Measurements from ENCODE around the gene YEATS2. TPM values are rescaled to one million over a fixed set of nuclear protein-coding genes. Genes with fewer than 3 reads are reported as not detected.
A peak's percentile ranks its signal among the peaks of the same experiment; 100 is the strongest.

Gene YEATS2
- total and polyA plus RNA-seq, 2 donors (not counting 3 experiments of a cell fraction or from before 2014, with no cell fraction given), result 30.2 to 59.9 TPM

- FAIRE-seq (peak; percentile 69), DNase-seq (ENCODE audit: low read depth, low spot score) (peak; percentile 41)
- H2AFZ ChIP-seq (ENCODE audit: low read depth, low read length), result no peak overlapping the region
- H4K20me1 ChIP-seq (replicated peaks; ENCODE audit: control insufficient read depth, extremely low read depth, insufficient read depth, low read length), result peaks cover 3% of the 10 kb centered on the region
- H3K9me1 ChIP-seq (replicated peaks; ENCODE audit: control insufficient read depth, extremely low read depth, insufficient read depth, low read length), result no peaks in the 10 kb centered on the region
- peak overlapping the region; percentile 95 for H3K4me2 ChIP-seq (ENCODE audit: insufficient read depth, low read length)
- CTCF ChIA-PET, result interaction anchor here (1.7 kb wide), 1 partner anchor 61 kb away, joined by 7 read pairs; no protein-coding TSS in a partner anchor
- BruUV-seq (replicated peaks), result TSS peak; percentile 30
- dilution Hi-C loops (cut with MboI; ENCODE audit: extremely low pct_ligation_motif_present, low sequenced_read_pairs), result no loop called here
- intact Hi-C loops (cut with micrococcal nuclease), result loop anchor here (1.0 to 2.0 kb wide), 2 partner anchors 36 to 229 kb away; no protein-coding TSS in a partner anchor
- TF ChIP-seq MAX (IDR thresholded peaks at IDR 0.05; ENCODE audit: insufficient read depth, insufficient read length) (no peak), EZH2 (IDR thresholded peaks at IDR 0.05; ENCODE audit: borderline replicate concordance, low read depth, low read length, severe bottlenecking) (no peak), JUN (IDR thresholded peaks at IDR 0.05; ENCODE audit: borderline replicate concordance, insufficient read depth, insufficient read length, low read depth) (no peak), POLR2A (IDR thresholded peaks at IDR 0.05; ENCODE audit: low read depth, low read length) (no peak), CTCF (IDR thresholded peaks at IDR 0.05; ENCODE audit: extremely low read depth in 1 of 2, insufficient read depth in 1 of 2, low read depth in 1 of 2, low read length in 2 of 2) (no peak), POLR2AphosphoS5 (IDR thresholded peaks at IDR 0.05; ENCODE audit: insufficient read depth, low read depth, low read length) (no peak), MYC (IDR thresholded peaks at IDR 0.05; ENCODE audit: low read depth, low read length) (no peak), GATA2 (IDR thresholded peaks at IDR 0.05; ENCODE audit: insufficient read depth, insufficient read length, low read depth, low read length) (no peak), FOS (IDR thresholded peaks at IDR 0.05; ENCODE audit: borderline replicate concordance, insufficient read depth, low read length) (no peak)
- peak overlapping the region; percentile 73 for H3K27ac ChIP-seq (ENCODE audit: insufficient read depth, low read depth, low read length)
- peaks cover 15% of the 10 kb centered on the region for H3K4me1 ChIP-seq (ENCODE audit: control insufficient read depth, extremely low read depth, insufficient read depth, low read length)
- H3K4me3 ChIP-seq (replicated peaks in 1 of 3; ENCODE audit: insufficient read depth in 1 of 3, low read depth in 1 of 3, low read length in 3 of 3), result peak overlapping the region; percentile 59 to 98 (median 86)
- H3K9ac ChIP-seq (replicated peaks; ENCODE audit: extremely low read depth, insufficient read depth, low read length), result peak overlapping the region; percentile 72
- POLR2A ChIA-PET, result no interaction called here
- no peaks in the 10 kb centered on the region for H3K9me3 ChIP-seq (replicated peaks; ENCODE audit: control insufficient read depth, insufficient read depth, low read length)
- H3K36me3 ChIP-seq (ENCODE audit: control insufficient read depth in 2 of 2, extremely low read depth in 1 of 2, insufficient read depth in 2 of 2, low read length in 2 of 2), result peaks cover 0 to 4% of the 10 kb centered on the region in 2 experiments
- peaks cover 61% of the 10 kb centered on the region for H3K79me2 ChIP-seq (ENCODE audit: control insufficient read depth, insufficient read depth, low read length)
- no peaks in the 10 kb centered on the region for H3K27me3 ChIP-seq (ENCODE audit: control insufficient read depth in 2 of 2, insufficient read depth in 2 of 2, low read length in 2 of 2)
These were observed 1.2 kb downstream of the YEATS2 start for GRCh38 chr3:183698756-183699155.
